Measurements from ENCODE around the gene IL17D.

The IL17D gene

GRCh38 chr13:20769091-20769490 is 65.6 kb downstream of the IL17D start:
- no peak for DNase-seq (ENCODE audit: low read depth)
- H3K4me3 ChIP-seq (ENCODE audit: low read depth, low read length), result no peak overlapping the region

GRCh38 chr13:20769834-20770233 is 66.3 kb downstream of the IL17D start:
- DNase-seq (ENCODE audit: low read depth), result no peak
- H3K4me3 ChIP-seq (ENCODE audit: low read depth, low read length), result no peak overlapping the region
